ENCODE data around the gene RAP2B.

- no peak for TF ChIP-seq POLR2AphosphoS5 (IDR thresholded peaks at IDR 0.05; ENCODE audit: low read depth, low read length)
- no peak for TF ChIP-seq REST (IDR thresholded peaks at IDR 0.05; ENCODE audit: insufficient read depth in 1 of 2, low read depth in 2 of 2, low read length in 2 of 2)
These were observed 18.0 kb upstream of the RAP2B start for GRCh38 chr3:153144071-153144470.

Data from PFSK-1 (cell line).